ENCODE measurements around the gene PRDM16. TPM values are rescaled to one million over a fixed set of nuclear protein-coding genes. Genes with fewer than 3 reads are reported as not detected.

Gene PRDM16
- total and polyA plus RNA-seq, 2 of the 4 experiments (the other 2 are of a cell fraction) = 0.02 TPM; not detected in 1

- no peak overlapping the region for H3K23ac ChIP-seq (ENCODE audit: low read depth, low read length)
- 67% methylated on average over 12 of the region's 12 CpGs; no CpG with 5 or more reads in 1 of the 2 experiments for WGBS, 2 experiments (ENCODE audit: extremely low coverage in 2 of 2, insufficient read length in 1 of 2)
- no peak overlapping the region for H2BK5ac ChIP-seq (ENCODE audit: low read depth, low read length, poor library complexity, severe bottlenecking)
- no peak overlapping the region for H3K18ac ChIP-seq (ENCODE audit: low read depth, low read length)
- no peak overlapping the region for H3K4me2 ChIP-seq (ENCODE audit: low read depth, low read length)
- H2AK5ac ChIP-seq (ENCODE audit: low read depth, low read length) = no peak overlapping the region
- no peaks in the 10 kb centered on the region for H3K79me1 ChIP-seq (ENCODE audit: low read depth in 1 of 2, low read length in 2 of 2)
- no peak overlapping the region for H2BK15ac ChIP-seq (ENCODE audit: low read depth, low read length)
- H4K20me1 ChIP-seq (ENCODE audit: insufficient read depth, low read length) = no peaks in the 10 kb centered on the region
- no peak overlapping the region for H4K8ac ChIP-seq (ENCODE audit: low read depth in 2 of 2, low read length in 2 of 2)
- H3K4me3 ChIP-seq (ENCODE audit: insufficient read depth, low read depth, low read length) = no peak overlapping the region
- H3K27me3 ChIP-seq (ENCODE audit: control insufficient read depth, insufficient read depth, low read length) = peaks cover 34% of the 10 kb centered on the region
- no TSS peak for BruUV-seq (replicated peaks)
- ChIA-PET CTCF (no interaction called here), POLR2A (ENCODE audit: unreplicated experiment) (no interaction called here)
- no peak overlapping the region for H3K14ac ChIP-seq (replicated peaks; ENCODE audit: low read depth, low read length)
- in situ Hi-C loops (cut with MboI; ENCODE audit: low sequenced_read_pairs) (no loop called here), dilution Hi-C loops (cut with HindIII; ENCODE audit: low sequenced_read_pairs, unreplicated experiment) (no loop called here), intact Hi-C loops (cut with micrococcal nuclease) (no loop called here)
- H3K9me1 ChIP-seq (ENCODE audit: insufficient read depth, low read length) = no peaks in the 10 kb centered on the region
- no peak overlapping the region for H4K91ac ChIP-seq (ENCODE audit: insufficient read depth, low read depth, low read length)
- H2AK9ac ChIP-seq (replicated peaks; ENCODE audit: low read depth, low read length, poor library complexity) = no peak overlapping the region
- TF ChIP-seq CHD1 (IDR thresholded peaks at IDR 0.05; ENCODE audit: low read depth, low read length) (no peak), POLR2A (IDR thresholded peaks at IDR 0.05; ENCODE audit: low read depth, low read length) (no peak), ELK1 (IDR thresholded peaks at IDR 0.05; ENCODE audit: borderline replicate concordance, low read depth, low read length) (no peak), MAFK (IDR thresholded peaks at IDR 0.05; ENCODE audit: low read depth, low read length) (no peak), MXI1 (IDR thresholded peaks at IDR 0.05; ENCODE audit: borderline replicate concordance, low read depth, low read length) (no peak), RAD21 (IDR thresholded peaks at IDR 0.05; ENCODE audit: low read length) (no peak), RFX5 (IDR thresholded peaks at IDR 0.05; ENCODE audit: low read depth, low read length) (no peak), FOS (IDR thresholded peaks at IDR 0.05; ENCODE audit: low read depth, low read length) (no peak), BHLHE40 (IDR thresholded peaks at IDR 0.05; ENCODE audit: low read depth, low read length) (no peak), CEBPB (IDR thresholded peaks at IDR 0.05; ENCODE audit: low read depth, low read length) (no peak), SMC3 (IDR thresholded peaks at IDR 0.05; ENCODE audit: low read depth, low read length) (no peak), MAZ (IDR thresholded peaks at IDR 0.05; ENCODE audit: borderline replicate concordance, low read depth, low read length) (no peak)
- TF ChIP-seq, protein P1, sequence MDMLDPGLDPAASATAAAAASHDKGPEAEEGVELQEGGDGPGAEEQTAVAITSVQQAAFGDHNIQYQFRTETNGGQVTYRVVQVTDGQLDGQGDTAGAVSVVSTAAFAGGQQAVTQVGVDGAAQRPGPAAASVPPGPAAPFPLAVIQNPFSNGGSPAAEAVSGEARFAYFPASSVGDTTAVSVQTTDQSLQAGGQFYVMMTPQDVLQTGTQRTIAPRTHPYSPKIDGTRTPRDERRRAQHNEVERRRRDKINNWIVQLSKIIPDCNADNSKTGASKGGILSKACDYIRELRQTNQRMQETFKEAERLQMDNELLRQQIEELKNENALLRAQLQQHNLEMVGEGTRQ (IDR thresholded peaks at IDR 0.05; ENCODE audit: low read depth, low read length) = no peak
- TF ChIP-seq, protein P2, sequence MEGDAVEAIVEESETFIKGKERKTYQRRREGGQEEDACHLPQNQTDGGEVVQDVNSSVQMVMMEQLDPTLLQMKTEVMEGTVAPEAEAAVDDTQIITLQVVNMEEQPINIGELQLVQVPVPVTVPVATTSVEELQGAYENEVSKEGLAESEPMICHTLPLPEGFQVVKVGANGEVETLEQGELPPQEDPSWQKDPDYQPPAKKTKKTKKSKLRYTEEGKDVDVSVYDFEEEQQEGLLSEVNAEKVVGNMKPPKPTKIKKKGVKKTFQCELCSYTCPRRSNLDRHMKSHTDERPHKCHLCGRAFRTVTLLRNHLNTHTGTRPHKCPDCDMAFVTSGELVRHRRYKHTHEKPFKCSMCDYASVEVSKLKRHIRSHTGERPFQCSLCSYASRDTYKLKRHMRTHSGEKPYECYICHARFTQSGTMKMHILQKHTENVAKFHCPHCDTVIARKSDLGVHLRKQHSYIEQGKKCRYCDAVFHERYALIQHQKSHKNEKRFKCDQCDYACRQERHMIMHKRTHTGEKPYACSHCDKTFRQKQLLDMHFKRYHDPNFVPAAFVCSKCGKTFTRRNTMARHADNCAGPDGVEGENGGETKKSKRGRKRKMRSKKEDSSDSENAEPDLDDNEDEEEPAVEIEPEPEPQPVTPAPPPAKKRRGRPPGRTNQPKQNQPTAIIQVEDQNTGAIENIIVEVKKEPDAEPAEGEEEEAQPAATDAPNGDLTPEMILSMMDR (conservative IDR thresholded peaks at IDR 0.05; ENCODE audit: low read depth, low read length) = no peak
- H3K4ac ChIP-seq (ENCODE audit: low read depth, low read length) = no peak overlapping the region
- no peak overlapping the region for H4K5ac ChIP-seq (ENCODE audit: low read depth, low read length)
- H2BK20ac ChIP-seq (ENCODE audit: low read depth, low read length) = no peak overlapping the region
- H2AFZ ChIP-seq (replicated peaks; ENCODE audit: low read length, poor library complexity) = no peak overlapping the region
- no peak for ATAC-seq (ENCODE audit: low read depth)
- no peaks in the 10 kb centered on the region for H3K4me1 ChIP-seq (ENCODE audit: control insufficient read depth, insufficient read depth, low read length)
- no peak overlapping the region for H2BK120ac ChIP-seq (ENCODE audit: low read depth, low read length)
- no peaks in the 10 kb centered on the region for H3K36me3 ChIP-seq (ENCODE audit: control insufficient read depth, insufficient read depth, low read length)
- no peak for DNase-seq
- no peaks in the 10 kb centered on the region; the same call in 1 of the 2 replicates for H3K9me3 ChIP-seq (ENCODE audit: control insufficient read depth, insufficient read depth, low read length)
- H3K27ac ChIP-seq (ENCODE audit: insufficient read depth, low read length) = no peak overlapping the region
- no peak overlapping the region for H3K9ac ChIP-seq (ENCODE audit: low read depth, low read length)
- H3K56ac ChIP-seq (ENCODE audit: extremely low read depth, insufficient read depth, low read length) = no peak overlapping the region
These were observed 373.9 kb downstream of the PRDM16 start for GRCh38 chr1:3442901-3443300.
